H1 (cell line): Measurements from ENCODE around the gene PHEX. TPM values are rescaled to one million over a fixed set of nuclear protein-coding genes. Genes with fewer than 3 reads are reported as not detected.
A peak's percentile ranks its signal among the peaks of the same experiment; 100 is the strongest.

ENCODE experiments used
- CTCF ChIA-PET: fragments of 300-600 bp; sonication (Branson Sonifier 250); formaldehyde crosslinking; loops from one replicate; lab custom pipeline; 2021; ENCODE audit not compliant: partially characterized antibody; lab: Charles Lee
- POLR2A ChIA-PET: fragments of 300-600 bp; sonication (Branson Sonifier 250); formaldehyde crosslinking; loops from one replicate; lab custom pipeline; 2021; ENCODE audit warnings: inconsistent platforms; ENCODE audit not compliant: partially characterized antibody; lab: Charles Lee
- DNase-seq, 2 experiments: peaks; one replicate each; pipeline versions ENCODE4 v3.0.0 to v3.0.0-alpha.2; 2010 to 2022; ENCODE audit warnings: low spot score in 2 of 2, low read depth in 1 of 2, mixed read lengths in 1 of 2
- FAIRE-seq: peaks from 2 replicates; lab custom pipeline; 2011; peaks lifted over from hg19 to GRCh38; lab: Jason Lieb, UNC
- H2AFZ ChIP-seq: 2 replicates; pipeline ENCODE4 v1.8.1; 2012; ENCODE audit warnings: low read length, inconsistent platforms
- H2AK5ac ChIP-seq: 2 replicates; pipeline ENCODE4 v1.6.1; 2013; ENCODE audit warnings: low read depth, low read length
- H2BK120ac ChIP-seq: replicated peaks from 2 replicates; pipeline ENCODE3; 2013; ENCODE audit warnings: low read depth, low read length, inconsistent platforms
- H2BK12ac ChIP-seq: 2 replicates; pipeline ENCODE4 v1.6.1; 2013; ENCODE audit warnings: low read depth, low read length
- H2BK15ac ChIP-seq: 2 replicates; pipeline ENCODE4 v1.6.1; 2013; ENCODE audit warnings: low read length
- H2BK20ac ChIP-seq: 2 replicates; pipeline ENCODE4 v1.6.1; 2013; ENCODE audit warnings: low read length
- H2BK5ac ChIP-seq: 2 replicates; pipeline ENCODE4 v1.6.1; 2013; ENCODE audit warnings: low read depth, low read length
- H3K14ac ChIP-seq: 2 replicates; pipeline ENCODE4 v1.6.1; 2013; ENCODE audit warnings: inconsistent platforms; ENCODE audit not compliant: insufficient read length
- H3K18ac ChIP-seq: 2 replicates; pipeline ENCODE4 v1.6.1; 2013; ENCODE audit warnings: low read length; ENCODE audit errors: extremely low read depth
- H3K23ac ChIP-seq: 2 replicates; pipeline ENCODE4 v1.6.1; 2013; ENCODE audit warnings: inconsistent platforms; ENCODE audit not compliant: insufficient read length
- H3K23me2 ChIP-seq: 2 replicates; pipeline ENCODE4 v1.6.1; 2013; ENCODE audit warnings: low read depth, low read length
- H3K27ac ChIP-seq: 2 replicates; pipeline ENCODE4 v1.6.1; 2011; ENCODE audit warnings: low read depth, low read length, inconsistent platforms
- H3K27me3 ChIP-seq, 4 experiments: replicated peaks in 1 of 4; 1 replicate in 1 of 4; 2 replicates in 3 of 4; pipeline versions ENCODE4 v1.6.1 to v1.8.1; 2011 to 2013; ENCODE audit warnings: low read length in 3 of 4, mild to moderate bottlenecking in 3 of 4, inconsistent platforms in 2 of 4, mixed read lengths in 2 of 4, moderate library complexity in 1 of 4; ENCODE audit not compliant: control insufficient read depth in 3 of 4, insufficient read depth in 3 of 4; ENCODE audit errors: extremely low read depth in 1 of 4
- H3K36me3 ChIP-seq, 4 experiments: 2 replicates each; pipeline versions ENCODE4 v1.6.1 to v1.8.1; 2011 to 2013; ENCODE audit warnings: mild to moderate bottlenecking in 4 of 4, low read length in 3 of 4, moderate library complexity in 2 of 4, control low read depth in 1 of 4, inconsistent platforms in 1 of 4; ENCODE audit not compliant: insufficient read depth in 4 of 4, control insufficient read depth in 2 of 4
- H3K4ac ChIP-seq: replicated peaks from 2 replicates; pipeline ENCODE3; 2013; ENCODE audit warnings: low read length, low read depth, mixed read lengths, inconsistent platforms; ENCODE audit not compliant: insufficient read length
- H3K4me1 ChIP-seq, 4 experiments: replicated peaks in 1 of 4; 1 replicate in 1 of 4; 2 replicates in 3 of 4; pipeline versions ENCODE4 v1.6.1 to v1.8.1; 2011 to 2013; ENCODE audit warnings: low read length in 3 of 4, inconsistent platforms in 2 of 4, mixed read lengths in 1 of 4; ENCODE audit not compliant: insufficient read depth in 4 of 4, control insufficient read depth in 3 of 4
- H3K4me2 ChIP-seq, 2 experiments: 2 replicates each; pipeline versions ENCODE4 v1.6.1 to v1.8.1; 2011 to 2013; ENCODE audit warnings: low read depth in 2 of 2, low read length in 2 of 2, control low read depth in 1 of 2, inconsistent platforms in 1 of 2, mild to moderate bottlenecking in 1 of 2; ENCODE audit not compliant: insufficient read depth in 1 of 2
- H3K4me3 ChIP-seq, 4 experiments: fragments of 200-600, 300-600 bp in 1 of 4; sonication (generic), shearing (Covaris generic), sonication (Bioruptor Twin) in 1 of 4; 2 replicates each; pipeline versions ENCODE4 v1.5.1 to v1.8.1; 2011 to 2016; ENCODE audit warnings: low read length in 4 of 4, low read depth in 3 of 4, control low read depth in 2 of 4, inconsistent platforms in 2 of 4, mild to moderate bottlenecking in 2 of 4, mixed read lengths in 1 of 4, moderate library complexity in 1 of 4; ENCODE audit not compliant: insufficient read depth in 2 of 4; ENCODE audit errors: extremely low read depth in 1 of 4
- H3K56ac ChIP-seq: replicated peaks from 2 replicates; pipeline ENCODE3; 2013; ENCODE audit warnings: low read depth, mild to moderate bottlenecking, mixed read lengths, low read length, inconsistent platforms; ENCODE audit not compliant: insufficient read length
- H3K79me1 ChIP-seq: 2 replicates; pipeline ENCODE4 v1.6.1; 2013; ENCODE audit warnings: low read depth, low read length, control low read depth
- H3K79me2 ChIP-seq, 2 experiments: 2 replicates each; pipeline versions ENCODE4 v1.6.1 to v1.8.1; 2012 to 2013; ENCODE audit warnings: low read length in 2 of 2, mild to moderate bottlenecking in 2 of 2, inconsistent platforms in 1 of 2; ENCODE audit not compliant: insufficient read depth in 2 of 2, control insufficient read depth in 1 of 2
- H3K9ac ChIP-seq, 4 experiments: replicated peaks in 1 of 4; 1 replicate in 1 of 4; 2 replicates in 3 of 4; pipeline versions ENCODE4 v1.6.1 to v1.8.1; 2011 to 2013; ENCODE audit warnings: low read depth in 3 of 4, low read length in 3 of 4, control low read depth in 2 of 4, mild to moderate bottlenecking in 2 of 4, moderate library complexity in 2 of 4, inconsistent platforms in 1 of 4; ENCODE audit errors: extremely low read depth in 1 of 4
- H3K9me3 ChIP-seq, 2 experiments: 2 replicates each; pipeline versions ENCODE4 v1.6.1 to v1.8.1; 2012 to 2013; ENCODE audit warnings: mild to moderate bottlenecking in 2 of 2, moderate library complexity in 2 of 2, control low read depth in 1 of 2, inconsistent platforms in 1 of 2, low read depth in 1 of 2, low read length in 1 of 2, mixed read lengths in 1 of 2; ENCODE audit not compliant: insufficient read depth in 2 of 2
- H4K20me1 ChIP-seq, 2 experiments: replicated peaks in 1 of 2; 2 replicates each; pipeline versions ENCODE3 to v1.8.1; 2011 to 2013; ENCODE audit warnings: inconsistent platforms in 2 of 2, low read length in 2 of 2, mild to moderate bottlenecking in 1 of 2; ENCODE audit not compliant: insufficient read depth in 2 of 2, control insufficient read depth in 1 of 2
- H4K5ac ChIP-seq: 2 replicates; pipeline ENCODE4 v1.6.1; 2013; ENCODE audit warnings: low read length, low read depth, mixed read lengths, inconsistent platforms; ENCODE audit not compliant: insufficient read length
- H4K8ac ChIP-seq: 2 replicates; pipeline ENCODE4 v1.8.0; 2013; ENCODE audit warnings: mild to moderate bottlenecking, moderate library complexity, low read length, inconsistent platforms; ENCODE audit not compliant: insufficient read depth; ENCODE audit errors: extremely low read depth
- H4K91ac ChIP-seq: replicated peaks from 2 replicates; pipeline ENCODE3; 2013; ENCODE audit warnings: low read length, mixed read lengths, inconsistent platforms; ENCODE audit not compliant: insufficient read length
- BACH1 ChIP-seq: IDR thresholded peaks from 2 replicates; pipeline ENCODE4 v1.6.1; 2012; ENCODE audit warnings: low read length, improper control_type of control experiment
- EZH2 ChIP-seq: fragments of 200-600 bp; sonication (generic); IDR thresholded peaks from 2 replicates; pipeline ENCODE4 v1.7.1; 2012; ENCODE audit warnings: low read depth, mild to moderate bottlenecking, moderate library complexity, low read length, inconsistent platforms; ENCODE audit not compliant: severe bottlenecking
- GABPA ChIP-seq: IDR thresholded peaks from 2 replicates; pipeline ENCODE4 v1.6.1; 2011; ENCODE audit warnings: mild to moderate bottlenecking, low read length, moderate library complexity, borderline replicate concordance; ENCODE audit not compliant: insufficient read depth
- JUN ChIP-seq: IDR thresholded peaks from 2 replicates; pipeline ENCODE4 v1.6.1; 2011; ENCODE audit warnings: low read depth, mild to moderate bottlenecking, improper control_type of control experiment, low read length
- KDM4A ChIP-seq: IDR thresholded peaks from one replicate; pipeline ENCODE4 v1.7.1; 2012; ENCODE audit warnings: low read depth, mild to moderate bottlenecking, moderate library complexity, low read length, inconsistent platforms; ENCODE audit not compliant: severe bottlenecking
- TCF12 ChIP-seq: IDR thresholded peaks from 2 replicates; pipeline ENCODE4 v1.6.1; 2011; ENCODE audit warnings: low read depth, mild to moderate bottlenecking, low read length
- ZNF274 ChIP-seq: IDR thresholded peaks from 2 replicates; pipeline ENCODE4 v1.7.0; 2012; ENCODE audit warnings: low read length, borderline replicate concordance; ENCODE audit errors: extremely low read depth
- WGBS, 2 experiments: shearing (Covaris generic) in 1 of 2; methylation state at CpG; one replicate each; pipeline versions ENCODE4 v1.1.6 to v1.1.7; 2013 to 2015; ENCODE audit warnings: low lambda C conversion rate in 2 of 2, mixed read lengths in 2 of 2, inconsistent platforms in 1 of 2, low coverage in 1 of 2, missing lambda C conversion rate in 1 of 2; ENCODE audit not compliant: insufficient replicate concordance in 2 of 2, insufficient coverage in 1 of 2, insufficient read length in 1 of 2; ENCODE audit errors: extremely low coverage in 1 of 2, missing lambda C conversion rate in 1 of 2; 5-methylcytosine and 5-hydroxymethylcytosine counted together
- polyA plus RNA-seq, 7 experiments: library from polyadenylated mRNA; depleted of rRNA in 3 of 7; stranded (reverse) in 5 of 7; unstranded in 2 of 7; fragments of >200 nt in 5 of 7; fragments of 200-250 nt in 2 of 7; gene quantifications; 1 replicate in 5 of 7; 2 replicates in 1 of 7; 4 replicates in 1 of 7; pipeline versions ENCODE4 v1.2.1 to v1.2.3, GENCODE V29; 2011 to 2013; ENCODE audit warnings: missing spikeins in 2 of 7, mixed read lengths in 2 of 7
- total RNA-seq: library from RNA; stranded (reverse); fragmentation: NEBNext Ultra II Directional; extraction: Animal tissue kit (Norgen Biotek cat#: 25700); gene quantifications from 2 replicates; pipeline ENCODE4 v1.2.1, GENCODE V29; 2021
- TF ChIP-seq, protein P1 (sequence below): IDR thresholded peaks from 2 replicates; pipeline ENCODE4 v1.6.1; 2011; ENCODE audit warnings: low read length, improper control_type of control experiment
- TF ChIP-seq, protein P2 (sequence below): IDR thresholded peaks from 2 replicates; pipeline ENCODE4 v1.6.1; 2012; ENCODE audit warnings: inconsistent platforms

The PHEX gene
- total and polyA plus RNA-seq, 2 of the 8 experiments (the other 6 are each of a cell fraction or from before 2014, with no cell fraction given) = 0.03 to 0.11 TPM

DNA sequence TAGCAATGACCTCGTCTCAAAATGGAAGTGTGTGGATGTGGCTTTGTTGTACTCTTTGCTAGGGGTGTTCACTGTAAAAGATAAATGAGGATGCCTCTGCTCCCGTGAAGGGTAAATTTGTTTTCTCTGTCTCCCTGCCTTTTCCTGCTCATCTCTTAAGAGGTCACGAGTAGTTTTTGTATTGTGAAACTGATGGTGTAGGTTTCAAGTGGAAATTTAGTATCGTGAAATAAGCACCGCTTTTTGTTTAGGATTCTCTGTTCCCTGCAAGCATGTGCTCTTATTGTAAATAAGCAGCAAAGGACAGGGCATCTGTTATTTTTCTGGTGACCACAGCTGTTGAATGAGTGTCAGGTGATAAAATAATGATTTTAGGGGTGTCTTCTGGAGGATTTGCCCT is 104.6 kb downstream of the PHEX start:
- peaks cover 0 to 4% (median 0%) of the 10 kb centered on the region in 4 experiments; a peak in 1 of 7 replicates for H3K4me1 ChIP-seq
- H3K79me1 ChIP-seq = no peaks in the 10 kb centered on the region
- no peak overlapping the region for H2BK120ac ChIP-seq
- H4K91ac ChIP-seq = no peak overlapping the region
- no peaks in the 10 kb centered on the region for H3K36me3 ChIP-seq
- no peak for DNase-seq
- POLR2A ChIA-PET = no interaction called here
- H3K18ac ChIP-seq = no peak overlapping the region
- no peak overlapping the region for H3K14ac ChIP-seq
- no peak overlapping the region for H3K27ac ChIP-seq
- TF ChIP-seq TCF12 (no peak), EZH2 (no peak), ZNF274 (no peak), GABPA (no peak), BACH1 (no peak), JUN (no peak), KDM4A (no peak)
- TF ChIP-seq, protein P1, sequence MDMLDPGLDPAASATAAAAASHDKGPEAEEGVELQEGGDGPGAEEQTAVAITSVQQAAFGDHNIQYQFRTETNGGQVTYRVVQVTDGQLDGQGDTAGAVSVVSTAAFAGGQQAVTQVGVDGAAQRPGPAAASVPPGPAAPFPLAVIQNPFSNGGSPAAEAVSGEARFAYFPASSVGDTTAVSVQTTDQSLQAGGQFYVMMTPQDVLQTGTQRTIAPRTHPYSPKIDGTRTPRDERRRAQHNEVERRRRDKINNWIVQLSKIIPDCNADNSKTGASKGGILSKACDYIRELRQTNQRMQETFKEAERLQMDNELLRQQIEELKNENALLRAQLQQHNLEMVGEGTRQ = no peak
- TF ChIP-seq, protein P2, sequence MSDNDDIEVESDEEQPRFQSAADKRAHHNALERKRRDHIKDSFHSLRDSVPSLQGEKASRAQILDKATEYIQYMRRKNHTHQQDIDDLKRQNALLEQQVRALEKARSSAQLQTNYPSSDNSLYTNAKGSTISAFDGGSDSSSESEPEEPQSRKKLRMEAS = no peak
- TF ChIP-seq, all 59 proteins: peak for 0
- Histone ChIP-seq H2AFZ (peak overlapping the region; percentile 98; the same call in 1 of the 2 replicates), H3K56ac (no peak overlapping the region), H3K79me2 (no peaks in the 10 kb centered on the region), H2AK5ac (no peak overlapping the region), H3K4me2 (no peak overlapping the region), H3K4me3 (no peak overlapping the region), H3K23ac (no peak overlapping the region), H2BK20ac (no peak overlapping the region), H4K8ac (no peak overlapping the region), H3K27me3 (no peaks in the 10 kb centered on the region), H2BK12ac (no peak overlapping the region), H4K20me1 (no peaks in the 10 kb centered on the region), H4K5ac (no peak overlapping the region), H2BK15ac (no peak overlapping the region), H3K9ac (no peak overlapping the region), H3K23me2 (no peaks in the 10 kb centered on the region), H3K4ac (no peak overlapping the region), H3K9me3 (no peaks in the 10 kb centered on the region), H2BK5ac (peak overlapping the region; percentile 60; the same call in 1 of the 2 replicates)
- no peak for FAIRE-seq
- WGBS, 2 experiments = 94% methylated on average over 4 of the region's 5 CpGs; no CpG with 5 or more reads in 1 of the 2 experiments
- CTCF ChIA-PET = interaction anchor here (0.5 to 2.5 kb wide), 12 partner anchors 9 to 1217 kb away, joined by 3 to 8 read pairs (median 4); no protein-coding TSS in a partner anchor
